Brain microvascular endothelial cell (primary cell): ENCODE results near the gene CPEB4.

Source experiments
- DNase-seq: peaks from one replicate; pipeline ENCODE4 v3.0.0-alpha.2; 2020
- H3K27ac ChIP-seq: fragments of 250-450 bp; sonication (Bioruptor Pico); 2 replicates; pipeline ENCODE4 v1.5.1; 2020; ENCODE audit warnings: mild to moderate bottlenecking, moderate library complexity
- H3K27me3 ChIP-seq: fragments of 250-450 bp; sonication (Bioruptor Pico); replicated peaks from 2 replicates; pipeline ENCODE4 v1.5.1; 2020; ENCODE audit warnings: mild to moderate bottlenecking
- H3K36me3 ChIP-seq: fragments of 250-450 bp; sonication (Bioruptor Pico); replicated peaks from 2 replicates; pipeline ENCODE4 v1.5.1; 2020; ENCODE audit warnings: mild to moderate bottlenecking
- H3K4me3 ChIP-seq: 2 replicates; pipeline ENCODE4 v1.5.1; 2011; ENCODE audit warnings: low read depth, mild to moderate bottlenecking, control low read depth, low read length, moderate library complexity
- CTCF ChIP-seq: IDR thresholded peaks from 2 replicates; pipeline ENCODE4 v1.5.1; 2011; ENCODE audit warnings: low read depth, mild to moderate bottlenecking, moderate library complexity, low read length, control low read depth, inconsistent platforms; ENCODE audit errors: missing control alignments
- in situ Hi-C: cut with HindIII; loops from 2 replicates; pipeline ENCODE4 v1.10.0; 2017; ENCODE audit warnings: low sequenced_read_pairs, low pct_ligation_motif_present

Gene CPEB4

GRCh38 chr5:174003795-174004194, 115.6 kb downstream of the CPEB4 start:
- no peak for TF ChIP-seq CTCF
- H3K27me3 ChIP-seq: no peaks in the 10 kb centered on the region
- H3K36me3 ChIP-seq: no peaks in the 10 kb centered on the region
- in situ Hi-C loops: no loop called here
- no peak for DNase-seq
- H3K4me3 ChIP-seq: no peak overlapping the region
- H3K27ac ChIP-seq: no peak overlapping the region

GRCh38 chr5:174008922-174009321, 120.8 kb downstream of the CPEB4 start:
- in situ Hi-C loops: no loop called here
- Histone ChIP-seq H3K36me3 (no peaks in the 10 kb centered on the region), H3K4me3 (no peak overlapping the region), H3K27ac (no peak overlapping the region), H3K27me3 (no peaks in the 10 kb centered on the region)
- DNase-seq: no peak
- TF ChIP-seq CTCF: no peak

GRCh38 chr5:174010365-174010764, 122.2 kb downstream of the CPEB4 start:
- no peak overlapping the region for H3K27ac ChIP-seq
- no peak for DNase-seq
- no peaks in the 10 kb centered on the region for H3K36me3 ChIP-seq
- no peaks in the 10 kb centered on the region for H3K27me3 ChIP-seq
- TF ChIP-seq CTCF: no peak
- in situ Hi-C loops: no loop called here
- H3K4me3 ChIP-seq: no peak overlapping the region

GRCh38 chr5:174011441-174011840, 123.3 kb downstream of the CPEB4 start:
- in situ Hi-C loops: no loop called here
- Histone ChIP-seq H3K36me3 (no peaks in the 10 kb centered on the region), H3K27me3 (no peaks in the 10 kb centered on the region), H3K27ac (no peak overlapping the region), H3K4me3 (no peak overlapping the region)
- TF ChIP-seq CTCF: no peak
- no peak for DNase-seq
